ENCODE results near the gene TMEM178B. TPM values are rescaled to one million over a fixed set of nuclear protein-coding genes. Genes with fewer than 3 reads are reported as not detected.

Gene TMEM178B
- total and polyA plus RNA-seq, 9 of the 15 experiments (the other 6 are each of a cell fraction or from before 2014, with no cell fraction given): under 0.01 to 0.03 (median 0.01) TPM; not detected in 5

DNA sequence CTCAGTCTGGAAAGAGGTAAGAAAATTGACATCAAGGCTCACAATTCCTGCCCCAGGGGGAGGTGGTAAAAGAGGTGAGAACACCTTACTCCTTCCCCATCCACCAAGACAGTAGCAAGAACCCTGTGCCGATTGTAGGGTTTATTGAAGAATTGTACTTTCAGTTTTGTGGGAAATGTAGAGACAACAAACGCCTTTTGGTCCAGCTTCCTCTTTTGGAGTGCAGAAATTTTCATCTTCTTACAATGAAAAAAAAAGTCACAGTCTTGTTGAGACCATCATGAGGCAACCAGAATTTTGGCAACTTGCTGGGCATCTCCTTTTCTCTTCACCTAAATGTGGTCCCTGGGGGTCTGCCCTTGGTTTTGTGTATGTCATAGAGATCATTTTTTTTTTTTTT lies 217.7 kb downstream of the TMEM178B start:
- peaks cover 4% of the 10 kb centered on the region; the same call in 1 of the 2 replicates for H4K20me1 ChIP-seq (replicated peaks; ENCODE audit: control insufficient read depth, insufficient read depth, low read length)
- H3K27me3 ChIP-seq (ENCODE audit: control insufficient read depth in 2 of 2, insufficient read depth in 2 of 2, low read length in 2 of 2): peaks cover 11 to 14% of the 10 kb centered on the region in 2 experiments; a peak in 3 of 5 replicates
- no peaks in the 10 kb centered on the region for H3K79me2 ChIP-seq (ENCODE audit: control insufficient read depth, insufficient read depth, low read length)
- H3K9ac ChIP-seq (ENCODE audit: insufficient read depth in 1 of 2, low read depth in 2 of 2, low read length in 2 of 2): no peak overlapping the region
- no TSS peak for BruUV-seq (replicated peaks)
- H3K4me1 ChIP-seq (replicated peaks in 1 of 2; ENCODE audit: control insufficient read depth in 2 of 2, insufficient read depth in 2 of 2, low read length in 2 of 2): no peaks in the 10 kb centered on the region
- no peaks in the 10 kb centered on the region for H3K9me3 ChIP-seq (replicated peaks; ENCODE audit: control insufficient read depth, insufficient read depth, low read depth, low read length)
- FAIRE-seq (no peak), DNase-seq (ENCODE audit: extremely low read depth in 1 of 4, low spot score in 3 of 4) (no peak), ATAC-seq (no peak)
- ChIA-PET POLR2A (no interaction called here), CTCF (ENCODE audit: low intra/inter-chr PET ratio) (no interaction called here)
- TF ChIP-seq TCF3 (CRISPR knock-in tag; IDR thresholded peaks at IDR 0.05): no peak
- no peak for TF ChIP-seq JUNB (CRISPR knock-in tag; conservative IDR thresholded peaks at IDR 0.05)
- no peak for TF ChIP-seq ZKSCAN3 (CRISPR knock-in tag; IDR thresholded peaks at IDR 0.05)
- no peak for TF ChIP-seq XRCC3 (IDR thresholded peaks at IDR 0.05)
- TF ChIP-seq, protein P1, sequence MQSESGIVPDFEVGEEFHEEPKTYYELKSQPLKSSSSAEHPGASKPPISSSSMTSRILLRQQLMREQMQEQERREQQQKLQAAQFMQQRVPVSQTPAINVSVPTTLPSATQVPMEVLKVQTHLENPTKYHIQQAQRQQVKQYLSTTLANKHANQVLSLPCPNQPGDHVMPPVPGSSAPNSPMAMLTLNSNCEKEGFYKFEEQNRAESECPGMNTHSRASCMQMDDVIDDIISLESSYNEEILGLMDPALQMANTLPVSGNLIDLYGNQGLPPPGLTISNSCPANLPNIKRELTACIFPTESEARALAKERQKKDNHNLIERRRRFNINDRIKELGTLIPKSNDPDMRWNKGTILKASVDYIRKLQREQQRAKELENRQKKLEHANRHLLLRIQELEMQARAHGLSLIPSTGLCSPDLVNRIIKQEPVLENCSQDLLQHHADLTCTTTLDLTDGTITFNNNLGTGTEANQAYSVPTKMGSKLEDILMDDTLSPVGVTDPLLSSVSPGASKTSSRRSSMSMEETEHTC (IDR thresholded peaks at IDR 0.05): no peak
- TF ChIP-seq IRF2 (CRISPR knock-in tag; IDR thresholded peaks at IDR 0.05): no peak
- no peak for TF ChIP-seq MED1 (CRISPR knock-in tag; IDR thresholded peaks at IDR 0.05; ENCODE audit: borderline replicate concordance)
- no peak for TF ChIP-seq ZNF75A (CRISPR knock-in tag; IDR thresholded peaks at IDR 0.05)
- TF ChIP-seq CBFA2T2 (conservative IDR thresholded peaks at IDR 0.05): no peak
- no peak for TF ChIP-seq ZNF146 (CRISPR knock-in tag; IDR thresholded peaks at IDR 0.05; ENCODE audit: unreplicated experiment)
- no peak overlapping the region for H3K27ac ChIP-seq (ENCODE audit: extremely low read depth, low read depth, low read length)
- no peak overlapping the region for H3K4me2 ChIP-seq (ENCODE audit: insufficient read depth, low read length)
- H3K4me3 ChIP-seq: no peak overlapping the region
- no peak overlapping the region for H2AFZ ChIP-seq (ENCODE audit: low read depth, low read length)
- intact Hi-C loops (cut with micrococcal nuclease) (no loop called here), in situ Hi-C loops (cut with MboI) (no loop called here)
- H3K36me3 ChIP-seq (ENCODE audit: control insufficient read depth, insufficient read depth, low read length): no peaks in the 10 kb centered on the region
- H3K9me1 ChIP-seq (ENCODE audit: control insufficient read depth, insufficient read depth, low read length): no peaks in the 10 kb centered on the region
- WGBS (ENCODE audit: insufficient coverage, low coverage, missing lambda C conversion rate): 0% methylated on average over 2 of the region's 2 CpGs
